Neural crest cell (in vitro differentiated cells): ENCODE data around the gene DNAAF5. TPM values are rescaled to one million over a fixed set of nuclear protein-coding genes. Genes with fewer than 3 reads are reported as not detected.

Experiments used
- DNase-seq: peaks from one replicate; pipeline ENCODE4 v3.0.0; 2021; ENCODE audit warnings: low read depth, mixed read lengths, low spot score
- H3K27ac Mint-ChIP-seq: one replicate; pipeline ENCODE4 v1.8.0; 2021; ENCODE audit warnings: mild to moderate bottlenecking, mixed read lengths; ENCODE audit not compliant: unreplicated experiment
- H3K27me3 Mint-ChIP-seq: 2 replicates; pipeline ENCODE4 v1.8.0; 2021; ENCODE audit warnings: low read depth, mild to moderate bottlenecking, mixed read lengths
- H3K36me3 Mint-ChIP-seq: 2 replicates; pipeline ENCODE4 v1.8.0; 2021; ENCODE audit warnings: low read depth, mild to moderate bottlenecking, mixed read lengths
- H3K4me1 Mint-ChIP-seq: 2 replicates; pipeline ENCODE4 v1.8.0; 2021; ENCODE audit warnings: mixed read lengths
- H3K4me3 Mint-ChIP-seq: one replicate; pipeline ENCODE4 v1.8.0; 2021; ENCODE audit warnings: mild to moderate bottlenecking, mixed read lengths
- H3K9me3 Mint-ChIP-seq: 2 replicates; pipeline ENCODE4 v1.8.0; 2021; ENCODE audit warnings: mixed read lengths
- total RNA-seq: library from RNA; stranded (reverse); gene quantifications from 2 replicates; pipeline ENCODE4 v1.2.1, GENCODE V29; 2021
- TF ChIP-seq, protein P1 (sequence below): fragments of 200-600 bp; sonication (generic); conservative IDR thresholded peaks from 2 replicates; pipeline ENCODE4 v1.5.0; 2021; ENCODE audit warnings: antibody characterized with exemption, mild to moderate bottlenecking

DNAAF5 gene
- total RNA-seq, 1 donor from 2014 or later = 54.2 TPM

DNA sequence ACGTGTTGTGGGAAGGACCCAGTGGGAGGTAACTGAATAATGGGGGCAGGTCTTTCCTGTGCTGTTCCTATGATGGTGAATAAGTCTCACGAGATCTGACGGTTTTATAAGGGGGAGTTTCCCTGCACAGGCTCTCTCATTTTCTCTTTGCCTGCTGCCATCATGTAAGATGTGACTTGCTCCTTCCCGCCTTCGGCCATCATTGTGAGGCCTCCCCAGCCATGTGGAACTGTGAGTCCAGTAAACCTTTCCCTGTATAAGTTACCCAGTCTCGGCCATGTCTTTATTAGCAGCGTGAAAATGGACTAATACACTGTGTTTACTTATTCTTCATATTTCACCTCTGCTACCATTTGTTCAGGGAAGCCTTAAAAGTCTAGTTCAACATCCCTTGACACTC lies 2.2 kb upstream of the DNAAF5 start:
- Mint-ChIP-seq H3K36me3 (peaks cover 37% of the 10 kb centered on the region), H3K4me3 (peak overlapping the region; percentile 81), H3K9me3 (peaks cover 18% of the 10 kb centered on the region), H3K27ac (no peak overlapping the region), H3K27me3 (no peaks in the 10 kb centered on the region), H3K4me1 (peaks cover 16% of the 10 kb centered on the region)
- DNase-seq = no peak
- TF ChIP-seq, protein P1, sequence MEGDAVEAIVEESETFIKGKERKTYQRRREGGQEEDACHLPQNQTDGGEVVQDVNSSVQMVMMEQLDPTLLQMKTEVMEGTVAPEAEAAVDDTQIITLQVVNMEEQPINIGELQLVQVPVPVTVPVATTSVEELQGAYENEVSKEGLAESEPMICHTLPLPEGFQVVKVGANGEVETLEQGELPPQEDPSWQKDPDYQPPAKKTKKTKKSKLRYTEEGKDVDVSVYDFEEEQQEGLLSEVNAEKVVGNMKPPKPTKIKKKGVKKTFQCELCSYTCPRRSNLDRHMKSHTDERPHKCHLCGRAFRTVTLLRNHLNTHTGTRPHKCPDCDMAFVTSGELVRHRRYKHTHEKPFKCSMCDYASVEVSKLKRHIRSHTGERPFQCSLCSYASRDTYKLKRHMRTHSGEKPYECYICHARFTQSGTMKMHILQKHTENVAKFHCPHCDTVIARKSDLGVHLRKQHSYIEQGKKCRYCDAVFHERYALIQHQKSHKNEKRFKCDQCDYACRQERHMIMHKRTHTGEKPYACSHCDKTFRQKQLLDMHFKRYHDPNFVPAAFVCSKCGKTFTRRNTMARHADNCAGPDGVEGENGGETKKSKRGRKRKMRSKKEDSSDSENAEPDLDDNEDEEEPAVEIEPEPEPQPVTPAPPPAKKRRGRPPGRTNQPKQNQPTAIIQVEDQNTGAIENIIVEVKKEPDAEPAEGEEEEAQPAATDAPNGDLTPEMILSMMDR = no peak

DNA sequence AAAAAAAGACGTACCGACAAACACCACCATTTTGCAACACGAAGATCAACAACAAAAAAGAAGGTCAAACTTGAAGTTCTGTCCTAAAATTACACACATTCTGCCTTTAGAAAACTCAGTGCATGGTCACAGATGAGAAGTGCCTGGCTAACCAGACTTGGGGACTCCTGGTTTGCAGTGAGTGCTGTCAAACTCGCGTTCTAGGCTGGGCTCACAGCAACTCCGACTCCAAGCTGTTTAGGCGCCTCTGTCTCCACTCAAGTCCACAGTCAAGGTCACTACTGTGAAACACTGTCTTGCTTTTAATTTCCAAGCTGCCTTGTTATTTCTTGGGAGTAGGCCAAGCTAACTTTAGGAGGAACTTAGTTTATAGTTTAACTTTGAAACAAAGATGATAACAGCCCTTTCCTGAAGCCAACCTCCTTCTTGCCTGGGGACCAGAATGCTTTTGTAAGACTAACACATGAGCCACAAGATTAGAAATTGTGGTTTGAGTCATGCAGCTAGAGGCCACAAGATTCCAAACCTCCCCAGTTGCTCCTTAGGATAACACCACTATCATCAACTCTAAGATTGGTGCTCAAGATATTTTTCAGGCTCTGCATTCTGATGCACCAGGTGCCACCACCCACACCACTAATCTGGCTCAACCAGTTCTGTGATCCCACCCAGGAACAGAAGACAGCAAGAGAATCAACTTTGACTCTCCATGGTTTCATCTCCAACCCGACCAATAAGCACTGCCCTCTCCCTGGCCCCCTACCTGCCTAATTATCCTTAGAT lies 1.1 kb upstream of the DNAAF5 start:
- TF ChIP-seq, protein P1 = no peak
- peaks cover 21% of the 10 kb centered on the region for H3K4me1 Mint-ChIP-seq
- no peaks in the 10 kb centered on the region for H3K27me3 Mint-ChIP-seq
- peaks cover 37% of the 10 kb centered on the region for H3K36me3 Mint-ChIP-seq
- no peak for DNase-seq
- peaks cover 18% of the 10 kb centered on the region for H3K9me3 Mint-ChIP-seq
- peak overlapping the region; percentile 81 for H3K4me3 Mint-ChIP-seq
- H3K27ac Mint-ChIP-seq = no peak overlapping the region

DNA sequence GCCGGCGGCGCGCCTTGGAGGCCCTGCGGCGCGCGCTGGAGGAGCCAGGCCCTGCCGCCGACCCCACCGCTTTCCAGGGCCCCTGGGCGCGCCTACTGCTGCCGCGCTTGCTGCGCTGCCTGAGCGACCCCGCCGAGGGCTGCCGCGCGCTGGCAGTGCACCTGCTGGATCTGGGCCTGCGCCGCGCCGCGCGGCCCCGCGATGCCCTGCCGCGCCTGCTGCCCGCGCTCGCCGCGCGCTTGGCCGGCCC lies 280 bp downstream of the DNAAF5 start:
- Mint-ChIP-seq H3K36me3 (peaks cover 31% of the 10 kb centered on the region), H3K27me3 (no peaks in the 10 kb centered on the region), H3K4me1 (peaks cover 21% of the 10 kb centered on the region), H3K9me3 (peaks cover 16% of the 10 kb centered on the region), H3K4me3 (no peak overlapping the region), H3K27ac (no peak overlapping the region)
- TF ChIP-seq, protein P1 = no peak
- DNase-seq = no peak

DNA sequence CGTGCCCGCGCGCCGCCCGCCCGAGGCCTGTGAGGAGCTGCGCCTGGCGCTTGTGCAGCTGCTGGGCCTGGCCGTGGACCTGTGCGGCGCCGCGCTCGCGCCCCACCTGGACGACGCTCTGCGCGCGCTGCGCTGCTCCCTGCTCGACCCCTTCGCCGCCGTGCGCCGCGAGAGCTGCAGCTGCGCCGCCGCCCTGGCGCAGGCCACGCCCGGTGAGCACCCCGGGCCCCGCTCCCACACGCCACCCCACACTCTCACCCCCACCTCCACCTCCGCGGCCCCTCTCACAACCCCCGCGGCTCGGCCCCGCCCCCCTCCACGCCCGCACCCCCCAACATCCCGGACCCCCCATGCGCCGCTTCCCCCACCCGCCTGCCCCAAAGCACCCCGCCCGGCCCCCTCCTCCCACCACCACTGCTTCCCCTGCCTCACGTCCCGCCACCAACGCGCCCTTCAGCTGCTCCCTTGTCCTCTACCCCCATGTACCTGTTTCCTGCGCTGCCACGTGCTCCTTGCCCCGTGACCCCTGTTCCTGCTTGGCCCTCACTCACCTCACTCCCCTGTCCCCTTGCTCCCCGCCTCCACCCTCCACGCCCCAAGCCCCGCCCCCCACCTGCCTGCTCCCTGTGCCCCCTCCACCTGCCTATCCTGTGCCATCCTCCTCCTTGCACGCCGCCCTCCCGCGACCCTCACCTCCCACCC lies 756 bp downstream of the DNAAF5 start, which contains the start of gene PRKAR1B:
PRKAR1B (minus strand) TSS at position 178 of the 702 bp plus-strand sequence. CDS start 15,776 bp downstream, outside the sequence.
- Mint-ChIP-seq H3K4me1 (peaks cover 21% of the 10 kb centered on the region), H3K4me3 (peak within 1 kb of the TSS; percentile 94), H3K27ac (peak within 1 kb of the TSS; percentile 28), H3K36me3 (peaks cover 31% of the 10 kb centered on the region), H3K27me3 (no peaks in the 10 kb centered on the region), H3K9me3 (peaks cover 14% of the 10 kb centered on the region)
- TF ChIP-seq, protein P1 = no peak
- DNase-seq = no peak

DNA sequence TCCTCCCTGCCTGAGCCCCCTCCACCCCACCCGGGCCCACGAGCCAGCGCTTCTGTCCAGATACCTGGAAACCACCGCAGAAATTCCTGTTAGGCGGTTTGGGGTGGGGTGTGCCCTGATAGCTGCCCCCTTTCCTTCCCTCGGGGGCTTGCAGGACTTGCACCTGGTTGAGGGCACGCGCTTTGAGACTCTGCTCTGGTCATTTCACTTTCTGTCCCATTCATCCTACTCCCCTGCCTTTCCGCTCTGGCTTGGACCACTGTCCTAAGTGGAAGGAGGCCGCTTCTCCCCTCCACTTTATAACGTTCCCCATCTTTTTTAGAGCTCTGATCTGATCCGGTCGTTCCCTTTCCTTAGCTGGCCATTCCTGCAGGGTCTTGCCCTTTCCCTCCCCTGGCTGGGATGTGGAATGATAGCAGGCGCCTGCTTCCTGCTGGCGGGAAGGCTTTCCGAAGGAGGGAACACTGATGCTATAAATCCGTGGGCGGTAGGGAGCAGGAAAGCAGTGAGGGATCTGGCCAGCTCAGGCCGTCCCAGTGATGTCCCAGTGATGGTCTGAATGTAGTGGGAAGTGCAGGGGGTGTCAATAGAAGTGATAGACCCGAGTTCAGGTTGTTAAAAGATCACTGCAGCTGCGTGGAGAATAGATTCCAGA lies 1.4 kb downstream of the DNAAF5 start:
- Mint-ChIP-seq H3K4me3 (peak overlapping the region; percentile 94), H3K4me1 (peaks cover 21% of the 10 kb centered on the region), H3K9me3 (peaks cover 14% of the 10 kb centered on the region), H3K27ac (peak overlapping the region; percentile 28), H3K36me3 (peaks cover 32% of the 10 kb centered on the region), H3K27me3 (no peaks in the 10 kb centered on the region)
- DNase-seq = no peak
- TF ChIP-seq, protein P1 = no peak
